Neural progenitor cell (in vitro differentiated cells): Measurements from ENCODE around the gene KIRREL3. TPM values are rescaled to one million over a fixed set of nuclear protein-coding genes. Genes with fewer than 3 reads are reported as not detected.
A peak's percentile ranks its signal among the peaks of the same experiment; 100 is the strongest.

Source experiments
- DNase-seq: peaks from one replicate; pipeline ENCODE4 v3.0.0-alpha.2; 2016; ENCODE audit warnings: low spot score
- H2AFZ ChIP-seq: fragments of 200-600 bp; sonication (generic); replicated peaks from 2 replicates; pipeline ENCODE4 v1.6.1; 2016; ENCODE audit warnings: antibody characterized with exemption
- H3F3A ChIP-seq: fragments of 200-600 bp; sonication (generic); 2 replicates; pipeline ENCODE4 v1.6.1; 2016; ENCODE audit warnings: antibody characterized with exemption, low read depth
- H3K27ac ChIP-seq: fragments of 200-600 bp; sonication (generic); 2 replicates; pipeline ENCODE4 v1.5.1; 2016; ENCODE audit warnings: mild to moderate bottlenecking
- H3K27me3 ChIP-seq: fragments of 200-600 bp; sonication (generic); 2 replicates; pipeline ENCODE4 v1.6.1; 2016; ENCODE audit warnings: mild to moderate bottlenecking, moderate library complexity
- H3K36me3 ChIP-seq: fragments of 200-600 bp; sonication (generic); 2 replicates; pipeline ENCODE4 v1.5.1; 2016
- H3K4me1 ChIP-seq: fragments of 200-600 bp; sonication (generic); 2 replicates; pipeline ENCODE4 v1.6.1; 2016; ENCODE audit warnings: mixed run types
- H3K4me2 ChIP-seq: fragments of 200-600 bp; sonication (generic); 2 replicates; pipeline ENCODE4 v1.6.1; 2016
- H3K4me3 ChIP-seq: fragments of 200-600 bp; sonication (generic); 2 replicates; pipeline ENCODE4 v1.5.1; 2016
- H3K79me2 ChIP-seq: fragments of 200-600 bp; sonication (generic); 2 replicates; pipeline ENCODE4 v1.6.1; 2016; ENCODE audit warnings: low read depth
- H3K9ac ChIP-seq: fragments of 200-600 bp; sonication (generic); 2 replicates; pipeline ENCODE4 v1.6.1; 2016
- H3K9me3 ChIP-seq: fragments of 200-600 bp; sonication (generic); 2 replicates; pipeline ENCODE4 v1.5.1; 2016; ENCODE audit warnings: low read depth
- H4K20me1 ChIP-seq: fragments of 200-600 bp; sonication (generic); 2 replicates; pipeline ENCODE4 v1.6.1; 2016; ENCODE audit warnings: low read depth
- H3K27ac Mint-ChIP-seq: 3 replicates; pipeline ENCODE4 v1.8.0; 2021; ENCODE audit warnings: mixed read lengths
- H3K27me3 Mint-ChIP-seq: 2 replicates; pipeline ENCODE4 v1.8.0; 2022; ENCODE audit warnings: low read depth, mild to moderate bottlenecking, inconsistent platforms, moderate library complexity, mixed read lengths; ENCODE audit not compliant: insufficient read depth
- H3K36me3 Mint-ChIP-seq: 3 replicates; pipeline ENCODE4 v1.8.0; 2021; ENCODE audit warnings: mixed read lengths
- H3K4me1 Mint-ChIP-seq: 3 replicates; pipeline ENCODE4 v1.8.0; 2021; ENCODE audit warnings: mixed read lengths
- H3K4me3 Mint-ChIP-seq: 3 replicates; pipeline ENCODE4 v1.8.0; 2021; ENCODE audit warnings: mild to moderate bottlenecking, moderate library complexity, mixed read lengths
- H3K9me3 Mint-ChIP-seq: 3 replicates; pipeline ENCODE4 v1.8.0; 2020; ENCODE audit warnings: mixed read lengths
- CTCF ChIP-seq: fragments of 200-600 bp; sonication (generic); IDR thresholded peaks from 2 replicates; pipeline ENCODE4 v1.5.1; 2017; ENCODE audit warnings: antibody characterized with exemption, mild to moderate bottlenecking
- EZH2 ChIP-seq: fragments of 200-600 bp; sonication (generic); IDR thresholded peaks from 2 replicates; pipeline ENCODE4 v1.6.1; 2017; ENCODE audit warnings: antibody characterized with exemption, mild to moderate bottlenecking, moderate library complexity
- EZH2phosphoT487 ChIP-seq: fragments of 200-600 bp; sonication (generic); IDR thresholded peaks from 2 replicates; pipeline ENCODE4 v1.6.1; 2017; ENCODE audit warnings: antibody characterized with exemption
- total RNA-seq: library from RNA; depleted of rRNA; stranded (reverse); fragments of >200 nt; gene quantifications from 2 replicates; pipeline ENCODE4 v1.2.3, GENCODE V29; 2015; ENCODE audit warnings: low replicate concordance

Gene KIRREL3
- total RNA-seq, 1 donor from 2014 or later = 1.1 TPM

- no peaks in the 10 kb centered on the region for H3K36me3 ChIP-seq
- peak; percentile 45 for DNase-seq
- H2AFZ ChIP-seq = no peak overlapping the region
- no peaks in the 10 kb centered on the region for H3K27me3 ChIP-seq
- no peaks in the 10 kb centered on the region for H3K9me3 ChIP-seq
- Mint-ChIP-seq H3K36me3 (no peaks in the 10 kb centered on the region), H3K27ac (no peak overlapping the region), H3K9me3 (no peaks in the 10 kb centered on the region), H3K4me1 (peaks cover 29% of the 10 kb centered on the region), H3K4me3 (no peak overlapping the region), H3K27me3 (peaks cover 4% of the 10 kb centered on the region)
- H3K4me1 ChIP-seq = peaks cover 29% of the 10 kb centered on the region
- H4K20me1 ChIP-seq = no peaks in the 10 kb centered on the region
- H3K79me2 ChIP-seq = no peaks in the 10 kb centered on the region
- H3K27ac ChIP-seq = no peak overlapping the region
- TF ChIP-seq CTCF (no peak), EZH2phosphoT487 (no peak), EZH2 (no peak)
- H3K4me3 ChIP-seq = no peak overlapping the region
- no peak overlapping the region for H3K9ac ChIP-seq
- peaks cover 4% of the 10 kb centered on the region for H3F3A ChIP-seq
- H3K4me2 ChIP-seq = peak overlapping the region; percentile 38
These were observed 557.5 kb downstream of the KIRREL3 start for GRCh38 chr11:126443120-126443519.

GRCh38 chr11:126440792-126441514, 559.6 kb downstream of the KIRREL3 start:
- H3K4me3 Mint-ChIP-seq = no peak overlapping the region
- H3K4me1 Mint-ChIP-seq = peaks cover 29% of the 10 kb centered on the region
- no peaks in the 10 kb centered on the region for H3K9me3 Mint-ChIP-seq

GRCh38 chr11:126440276-126440675, 560.3 kb downstream of the KIRREL3 start:
- peak overlapping the region; percentile 20 for H2AFZ ChIP-seq
- no peaks in the 10 kb centered on the region for H3K36me3 Mint-ChIP-seq
- H3K27me3 Mint-ChIP-seq = peaks cover 2% of the 10 kb centered on the region

More at GRCh38 chr11:126440792-126441514, 559.6 kb downstream of the KIRREL3 start:
- Histone ChIP-seq H3K27ac (no peak overlapping the region), H3K9me3 (no peaks in the 10 kb centered on the region), H3K4me1 (peaks cover 29% of the 10 kb centered on the region), H3K36me3 (no peaks in the 10 kb centered on the region), H2AFZ (peak overlapping the region; percentile 60), H3K9ac (no peak overlapping the region), H3K4me3 (no peak overlapping the region), H3F3A (peaks cover 8% of the 10 kb centered on the region), H4K20me1 (no peaks in the 10 kb centered on the region), H3K4me2 (peak overlapping the region; percentile 29), H3K79me2 (no peaks in the 10 kb centered on the region), H3K27me3 (no peaks in the 10 kb centered on the region)
- TF ChIP-seq CTCF (peak; percentile 96), EZH2 (no peak)
- Mint-ChIP-seq H3K36me3 (no peaks in the 10 kb centered on the region), H3K27me3 (peaks cover 2% of the 10 kb centered on the region), H3K27ac (peak overlapping the region; percentile 66)
- peak; percentile 89 for DNase-seq

More at GRCh38 chr11:126440276-126440675, 560.3 kb downstream of the KIRREL3 start:
- Histone ChIP-seq H3K27me3 (no peaks in the 10 kb centered on the region), H3K9ac (no peak overlapping the region), H3K4me1 (peaks cover 29% of the 10 kb centered on the region), H3F3A (peaks cover 8% of the 10 kb centered on the region), H3K9me3 (no peaks in the 10 kb centered on the region), H3K4me2 (no peak overlapping the region), H4K20me1 (no peaks in the 10 kb centered on the region), H3K36me3 (no peaks in the 10 kb centered on the region), H3K27ac (no peak overlapping the region), H3K79me2 (no peaks in the 10 kb centered on the region), H3K4me3 (no peak overlapping the region)
- H3K9me3 Mint-ChIP-seq = no peaks in the 10 kb centered on the region
- DNase-seq = no peak
- H3K27ac Mint-ChIP-seq = no peak overlapping the region
- TF ChIP-seq EZH2 = no peak
- no peak for TF ChIP-seq CTCF
- TF ChIP-seq EZH2phosphoT487 = no peak
- peaks cover 29% of the 10 kb centered on the region for H3K4me1 Mint-ChIP-seq
- no peak overlapping the region for H3K4me3 Mint-ChIP-seq
